MM.1S (cell line): ENCODE data around the gene RALY.

Experiments
- DNase-seq: peaks from one replicate; pipeline ENCODE4 v3.0.0-alpha.2; 2015
- H2AFZ ChIP-seq: fragments of 300-600 bp; sonication (generic); 2 replicates; pipeline ENCODE4 v1.6.0; 2016; ENCODE audit warnings: antibody characterized with exemption, low read length
- H3F3A ChIP-seq: fragments of 300-600 bp; sonication (generic); 2 replicates; pipeline ENCODE4 v1.6.1; 2016; ENCODE audit warnings: mild to moderate bottlenecking, antibody characterized with exemption, low read length, moderate library complexity, mixed read lengths; ENCODE audit not compliant: insufficient read depth
- H3K27ac ChIP-seq: fragments of 300-600 bp; sonication (generic); 2 replicates; pipeline ENCODE4 v1.5.1; 2016; ENCODE audit warnings: mild to moderate bottlenecking, low read length
- H3K27me3 ChIP-seq: fragments of 300-600 bp; sonication (generic); replicated peaks from 2 replicates; pipeline ENCODE4 v1.6.0; 2016; ENCODE audit warnings: low read length; ENCODE audit not compliant: insufficient read depth
- H3K36me3 ChIP-seq: fragments of 300-600 bp; sonication (generic); replicated peaks from 2 replicates; pipeline ENCODE4 v1.6.1; 2016; ENCODE audit warnings: mild to moderate bottlenecking, low read length, mixed read lengths; ENCODE audit not compliant: insufficient read depth
- H3K4me1 ChIP-seq: fragments of 300-600 bp; sonication (generic); 2 replicates; pipeline ENCODE4 v1.6.1; 2016; ENCODE audit warnings: low read length, mixed read lengths
- H3K4me2 ChIP-seq: fragments of 300-600 bp; sonication (generic); 2 replicates; pipeline ENCODE4 v1.6.0; 2016; ENCODE audit warnings: low read depth, low read length
- H3K4me3 ChIP-seq: fragments of 300-600 bp; sonication (generic); 2 replicates; pipeline ENCODE4 v1.5.1; 2016; ENCODE audit warnings: low read length, mixed read lengths
- H3K79me2 ChIP-seq: fragments of 300-600 bp; sonication (generic); 2 replicates; pipeline ENCODE4 v1.6.1; 2016; ENCODE audit warnings: mixed run types, low read length, mixed read lengths
- H3K9ac ChIP-seq: fragments of 300-600 bp; sonication (generic); 2 replicates; pipeline ENCODE4 v1.6.1; 2016; ENCODE audit warnings: low read length, mixed read lengths
- H3K9me2 ChIP-seq: fragments of 300-600 bp; sonication (generic); replicated peaks from 2 replicates; pipeline ENCODE4 v1.6.1; 2016; ENCODE audit warnings: mild to moderate bottlenecking, low read length, mixed read lengths; ENCODE audit not compliant: insufficient read depth
- H3K9me3 ChIP-seq: fragments of 300-600 bp; sonication (generic); replicated peaks from 2 replicates; pipeline ENCODE4 v1.6.1; 2016; ENCODE audit warnings: mild to moderate bottlenecking, low read length, mixed read lengths; ENCODE audit not compliant: insufficient read depth
- H4K20me1 ChIP-seq: fragments of 300-600 bp; sonication (generic); 2 replicates; pipeline ENCODE4 v1.6.1; 2016; ENCODE audit warnings: mild to moderate bottlenecking, low read length, moderate library complexity, mixed read lengths; ENCODE audit not compliant: insufficient read depth
- EZH2 ChIP-seq: fragments of 300-600 bp; sonication (generic); optimal IDR thresholded peaks from 2 replicates; pipeline ENCODE3; 2017; ENCODE audit warnings: low read depth, mild to moderate bottlenecking, antibody characterized with exemption, low read length, mixed read lengths
- EZH2phosphoT487 ChIP-seq: fragments of 300-600 bp; sonication (generic); IDR thresholded peaks from 2 replicates; pipeline ENCODE4 v1.6.1; 2018; ENCODE audit warnings: antibody characterized with exemption, low read length
- TF ChIP-seq, protein P1 (sequence below): fragments of 300-600 bp; sonication (generic); IDR thresholded peaks from 2 replicates; pipeline ENCODE4 v1.5.1; 2016; ENCODE audit warnings: antibody characterized with exemption, low read length, mixed read lengths

RALY gene

DNA sequence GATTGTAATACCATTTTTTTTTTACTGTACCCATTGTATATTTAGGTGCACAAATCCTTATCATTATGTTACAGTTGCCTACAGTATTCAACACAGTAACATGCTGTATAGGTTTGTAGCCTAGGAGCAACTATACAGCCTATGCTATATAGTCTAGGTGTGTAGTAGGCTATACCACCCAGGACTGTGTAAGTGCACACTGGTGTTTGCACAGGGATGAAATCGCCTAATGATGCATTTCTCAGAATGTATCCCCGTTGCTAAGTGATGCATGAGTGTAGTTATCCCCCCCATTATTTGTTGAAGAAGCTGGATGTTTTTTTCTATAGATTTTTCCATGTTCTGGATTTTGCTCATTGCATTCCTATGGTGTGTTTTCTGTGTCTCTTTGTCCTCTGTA, 12.9 kb downstream of the RALY start:
- Histone ChIP-seq H2AFZ (no peak overlapping the region), H3K79me2 (peaks cover 100% of the 10 kb centered on the region), H3K27me3 (no peaks in the 10 kb centered on the region), H4K20me1 (peaks cover 90% of the 10 kb centered on the region), H3F3A (no peaks in the 10 kb centered on the region; the same call in 1 of the 2 replicates), H3K4me3 (no peak overlapping the region), H3K27ac (no peak overlapping the region), H3K4me1 (peaks cover 33% of the 10 kb centered on the region), H3K9me2 (no peaks in the 10 kb centered on the region), H3K4me2 (no peak overlapping the region), H3K9me3 (no peaks in the 10 kb centered on the region), H3K9ac (no peak overlapping the region), H3K36me3 (no peaks in the 10 kb centered on the region; the same call in 1 of the 2 replicates)
- TF ChIP-seq, protein P1, sequence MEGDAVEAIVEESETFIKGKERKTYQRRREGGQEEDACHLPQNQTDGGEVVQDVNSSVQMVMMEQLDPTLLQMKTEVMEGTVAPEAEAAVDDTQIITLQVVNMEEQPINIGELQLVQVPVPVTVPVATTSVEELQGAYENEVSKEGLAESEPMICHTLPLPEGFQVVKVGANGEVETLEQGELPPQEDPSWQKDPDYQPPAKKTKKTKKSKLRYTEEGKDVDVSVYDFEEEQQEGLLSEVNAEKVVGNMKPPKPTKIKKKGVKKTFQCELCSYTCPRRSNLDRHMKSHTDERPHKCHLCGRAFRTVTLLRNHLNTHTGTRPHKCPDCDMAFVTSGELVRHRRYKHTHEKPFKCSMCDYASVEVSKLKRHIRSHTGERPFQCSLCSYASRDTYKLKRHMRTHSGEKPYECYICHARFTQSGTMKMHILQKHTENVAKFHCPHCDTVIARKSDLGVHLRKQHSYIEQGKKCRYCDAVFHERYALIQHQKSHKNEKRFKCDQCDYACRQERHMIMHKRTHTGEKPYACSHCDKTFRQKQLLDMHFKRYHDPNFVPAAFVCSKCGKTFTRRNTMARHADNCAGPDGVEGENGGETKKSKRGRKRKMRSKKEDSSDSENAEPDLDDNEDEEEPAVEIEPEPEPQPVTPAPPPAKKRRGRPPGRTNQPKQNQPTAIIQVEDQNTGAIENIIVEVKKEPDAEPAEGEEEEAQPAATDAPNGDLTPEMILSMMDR = no peak
- TF ChIP-seq EZH2 (no peak), EZH2phosphoT487 (no peak)
- no peak for DNase-seq

DNA sequence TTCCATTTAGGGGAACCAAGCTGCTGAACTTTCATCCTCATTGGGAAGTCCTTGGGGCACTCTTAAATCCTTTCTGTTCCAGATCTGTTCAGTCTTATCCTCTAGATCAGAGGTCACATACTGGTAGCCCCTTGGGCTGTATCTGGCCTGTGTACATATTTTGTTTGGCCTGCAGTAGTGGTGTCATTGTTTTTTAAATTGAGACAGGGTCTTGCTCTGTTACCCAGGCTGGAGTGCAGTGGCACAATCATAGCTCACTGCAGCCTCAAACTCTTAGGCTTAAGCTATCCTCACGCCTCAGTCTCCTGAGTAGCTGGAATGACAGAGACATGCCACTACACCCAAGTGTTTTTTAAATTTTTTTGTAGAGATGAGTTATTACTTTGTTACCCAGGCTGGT, 14.8 kb downstream of the RALY start:
- no peaks in the 10 kb centered on the region for H3K9me3 ChIP-seq
- H3K36me3 ChIP-seq = peaks cover 4% of the 10 kb centered on the region; the same call in 1 of the 2 replicates
- DNase-seq = no peak
- no peaks in the 10 kb centered on the region for H3K27me3 ChIP-seq
- peaks cover 42% of the 10 kb centered on the region for H3K4me1 ChIP-seq
- H2AFZ ChIP-seq = no peak overlapping the region
- no peak overlapping the region for H3K4me2 ChIP-seq
- H3K9ac ChIP-seq = no peak overlapping the region
- H3K79me2 ChIP-seq = peaks cover 100% of the 10 kb centered on the region
- H3K9me2 ChIP-seq = no peaks in the 10 kb centered on the region
- H3F3A ChIP-seq = no peaks in the 10 kb centered on the region; the same call in 1 of the 2 replicates
- H4K20me1 ChIP-seq = peaks cover 92% of the 10 kb centered on the region
- no peak for TF ChIP-seq EZH2phosphoT487
- TF ChIP-seq, protein P1 = no peak
- TF ChIP-seq EZH2 = no peak
- no peak overlapping the region for H3K27ac ChIP-seq
- no peak overlapping the region for H3K4me3 ChIP-seq

- Histone ChIP-seq H3K4me3 (no peak overlapping the region), H3K36me3 (peaks cover 4% of the 10 kb centered on the region; the same call in 1 of the 2 replicates), H3K9me2 (no peaks in the 10 kb centered on the region), H3K79me2 (peaks cover 100% of the 10 kb centered on the region), H3K27me3 (no peaks in the 10 kb centered on the region), H4K20me1 (peaks cover 85% of the 10 kb centered on the region), H3K27ac (no peak overlapping the region), H3K9ac (no peak overlapping the region), H2AFZ (no peak overlapping the region), H3F3A (peaks cover 9% of the 10 kb centered on the region), H3K4me2 (no peak overlapping the region), H3K4me1 (peaks cover 44% of the 10 kb centered on the region), H3K9me3 (no peaks in the 10 kb centered on the region)
- no peak for TF ChIP-seq EZH2phosphoT487
- TF ChIP-seq, protein P1 = no peak
- TF ChIP-seq EZH2 = no peak
- no peak for DNase-seq
Observed at GRCh38 chr20:34010405-34010931, 16.8 kb downstream of the RALY start.
